GM23338 (cell line): ENCODE measurements around the gene AQP3. TPM values are rescaled to one million over a fixed set of nuclear protein-coding genes. Genes with fewer than 3 reads are reported as not detected.

Experiments used
- ATAC-seq: fragments of 200-7000 bp; cut with Tn5 transposase; 3 replicates; pipeline ENCODE4 v1.9.1; 2020
- DNase-seq: peaks from one replicate; pipeline ENCODE4 v3.0.0-alpha.2; 2015; ENCODE audit warnings: low spot score
- H2AFZ ChIP-seq: fragments of 200-600 bp; sonication (generic); 2 replicates; pipeline ENCODE4 v1.8.0; 2016; ENCODE audit warnings: antibody characterized with exemption, mild to moderate bottlenecking, moderate library complexity
- H3F3A ChIP-seq: fragments of 200-600 bp; sonication (generic); replicated peaks from 2 replicates; pipeline ENCODE4 v1.8.0; 2017; ENCODE audit warnings: antibody characterized with exemption, mixed run types, low read depth
- H3K27ac ChIP-seq: fragments of 200-600 bp; sonication (generic); 2 replicates; pipeline ENCODE4 v1.6.1; 2016; ENCODE audit warnings: low read depth
- H3K27me3 ChIP-seq: fragments of 200-600 bp; sonication (generic); 2 replicates; pipeline ENCODE4 v1.8.0; 2016; ENCODE audit warnings: mild to moderate bottlenecking, mixed run types, moderate library complexity; ENCODE audit not compliant: insufficient read depth
- H3K36me3 ChIP-seq: fragments of 200-600 bp; sonication (generic); 2 replicates; pipeline ENCODE4 v1.8.0; 2016; ENCODE audit warnings: mild to moderate bottlenecking; ENCODE audit not compliant: insufficient read depth
- H3K4me1 ChIP-seq: fragments of 200-600 bp; sonication (generic); 2 replicates; pipeline ENCODE4 v1.8.0; 2016; ENCODE audit warnings: mild to moderate bottlenecking, moderate library complexity; ENCODE audit not compliant: insufficient read depth
- H3K4me2 ChIP-seq: fragments of 200-600 bp; sonication (generic); 2 replicates; pipeline ENCODE4 v1.7.1; 2017; ENCODE audit warnings: mixed run types
- H3K4me3 ChIP-seq: fragments of 200-600 bp; sonication (generic); 2 replicates; pipeline ENCODE4 v1.6.1; 2016; ENCODE audit warnings: mixed run types
- H3K79me2 ChIP-seq: fragments of 200-600 bp; sonication (generic); replicated peaks from 2 replicates; pipeline ENCODE4 v1.8.0; 2017; ENCODE audit warnings: mild to moderate bottlenecking; ENCODE audit not compliant: insufficient read depth
- H3K9me2 ChIP-seq: fragments of 200-600 bp; sonication (generic); 2 replicates; pipeline ENCODE4 v1.8.0; 2017; ENCODE audit not compliant: insufficient read depth
- H4K20me1 ChIP-seq: fragments of 200-600 bp; sonication (generic); replicated peaks from 2 replicates; pipeline ENCODE4 v1.8.0; 2017; ENCODE audit warnings: mild to moderate bottlenecking; ENCODE audit not compliant: insufficient read depth
- H3K27ac Mint-ChIP-seq: 2 replicates; pipeline ENCODE4 v1.8.0; 2020; ENCODE audit warnings: inconsistent platforms, mild to moderate bottlenecking, moderate library complexity, mixed read lengths
- H3K27me3 Mint-ChIP-seq: 3 replicates; pipeline ENCODE4 v1.8.0; 2022; ENCODE audit warnings: low read depth, mild to moderate bottlenecking, moderate library complexity, mixed read lengths, inconsistent platforms; ENCODE audit not compliant: insufficient read depth, poor library complexity
- H3K36me3 Mint-ChIP-seq: 3 replicates; pipeline ENCODE4 v1.8.0; 2021; ENCODE audit warnings: low read depth, mild to moderate bottlenecking, inconsistent platforms, moderate library complexity, mixed read lengths
- H3K4me1 Mint-ChIP-seq: 3 replicates; pipeline ENCODE4 v1.8.0; 2020; ENCODE audit warnings: mild to moderate bottlenecking, inconsistent platforms, mixed read lengths
- H3K4me3 Mint-ChIP-seq: 3 replicates; pipeline ENCODE4 v1.8.0; 2021; ENCODE audit warnings: moderate library complexity, mild to moderate bottlenecking, inconsistent platforms, mixed read lengths
- H3K9me3 Mint-ChIP-seq: 3 replicates; pipeline ENCODE4 v1.8.0; 2020; ENCODE audit warnings: moderate library complexity, mild to moderate bottlenecking, inconsistent platforms, mixed read lengths
- CREB1 ChIP-seq: fragments of 250-450 bp; sonication (Bioruptor Pico); IDR thresholded peaks from 2 replicates; pipeline ENCODE4 v1.5.0; 2020; ENCODE audit warnings: low read depth, mild to moderate bottlenecking, moderate library complexity
- CTCF ChIP-seq, 2 experiments: fragments of 200-600 bp in 1 of 2; sonication (generic) in 1 of 2; conservative IDR thresholded peaks; 2 replicates each; pipeline versions ENCODE4 v1.5.1 to v1.6.1; 2016 to 2017; ENCODE audit warnings: antibody characterized with exemption in 2 of 2, low read depth in 2 of 2, mild to moderate bottlenecking in 2 of 2, moderate library complexity in 1 of 2
- ETS1 ChIP-seq: IDR thresholded peaks from 2 replicates; pipeline ENCODE4 v1.6.1; 2016; ENCODE audit warnings: antibody characterized with exemption
- EZH2 ChIP-seq: fragments of 200-600 bp; sonication (generic); IDR thresholded peaks from one replicate; pipeline ENCODE4 v1.8.0; 2017; ENCODE audit warnings: antibody characterized with exemption, mild to moderate bottlenecking, low read depth; ENCODE audit not compliant: unreplicated experiment
- EZH2phosphoT487 ChIP-seq: fragments of 200-600 bp; sonication (generic); IDR thresholded peaks from one replicate; pipeline ENCODE4 v1.8.1; 2018; ENCODE audit warnings: antibody characterized with exemption; ENCODE audit not compliant: unreplicated experiment
- JUNB ChIP-seq: IDR thresholded peaks from one replicate; pipeline ENCODE4 v1.6.1; 2016; ENCODE audit warnings: antibody characterized with exemption; ENCODE audit not compliant: unreplicated experiment
- NANOG ChIP-seq: IDR thresholded peaks from 2 replicates; pipeline ENCODE4 v1.6.1; 2016; ENCODE audit warnings: antibody characterized with exemption, borderline replicate concordance
- POLR2AphosphoS5 ChIP-seq: IDR thresholded peaks from 2 replicates; pipeline ENCODE4 v1.6.1; 2016; ENCODE audit warnings: antibody characterized with exemption, low read depth
- REST ChIP-seq: IDR thresholded peaks from one replicate; pipeline ENCODE4 v1.6.1; 2018; ENCODE audit warnings: antibody characterized with exemption; ENCODE audit not compliant: unreplicated experiment
- ZNF114 ChIP-seq: fragments of 250-450 bp; sonication (Bioruptor Pico); IDR thresholded peaks from 2 replicates; pipeline ENCODE4 v1.5.0; 2020; ENCODE audit warnings: mild to moderate bottlenecking, moderate library complexity
- ZNF331 ChIP-seq: fragments of 250-450 bp; sonication (Bioruptor Pico); IDR thresholded peaks from 2 replicates; pipeline ENCODE4 v1.5.0; 2020; ENCODE audit warnings: low read depth, mild to moderate bottlenecking, moderate library complexity
- ZNF462 ChIP-seq: fragments of 250-450 bp; sonication (Bioruptor Pico); IDR thresholded peaks from 2 replicates; pipeline ENCODE4 v1.5.0; 2020; ENCODE audit warnings: mild to moderate bottlenecking, moderate library complexity
- polyA plus RNA-seq: library from polyadenylated mRNA; unstranded; fragments of >200 nt; fragmentation: Nextera tagmentation; extraction: Ambion mirVana; gene quantifications from 2 replicates; pipeline ENCODE4 v1.2.1, GENCODE V29; 2016
- total RNA-seq: library from RNA; depleted of rRNA; stranded (reverse); fragments of >200 nt; shearing (Covaris generic); gene quantifications from 2 replicates; pipeline ENCODE4 v1.2.3, GENCODE V29; 2014

AQP3 gene
- total and polyA plus RNA-seq, 2 experiments from 2014 or later, result 1.4 to 3.5 TPM

GRCh38 chr9:33408087-33408486 lies 39.3 kb downstream of the AQP3 start (continued):
- no peak for TF ChIP-seq ZNF462 (CRISPR knock-in tag)
- no peak for TF ChIP-seq EZH2
- TF ChIP-seq ZNF331 (CRISPR knock-in tag), result no peak

GRCh38 chr9:33407061-33407460 lies 40.3 kb downstream of the AQP3 start:
- Mint-ChIP-seq H3K36me3 (no peaks in the 10 kb centered on the region; the same call in 2 of the 3 replicates), H3K4me3 (no peak overlapping the region), H3K27me3 (peaks cover 10% of the 10 kb centered on the region), H3K9me3 (no peaks in the 10 kb centered on the region; the same call in 2 of the 3 replicates), H3K4me1 (no peaks in the 10 kb centered on the region; the same call in 2 of the 3 replicates), H3K27ac (no peak overlapping the region)
- Histone ChIP-seq H3K27me3 (no peaks in the 10 kb centered on the region), H3K79me2 (no peaks in the 10 kb centered on the region), H3K9me2 (no peaks in the 10 kb centered on the region), H3K36me3 (no peaks in the 10 kb centered on the region), H4K20me1 (no peaks in the 10 kb centered on the region), H3K4me2 (no peak overlapping the region), H3K27ac (no peak overlapping the region), H3F3A (no peaks in the 10 kb centered on the region), H3K4me1 (no peaks in the 10 kb centered on the region), H2AFZ (no peak overlapping the region), H3K4me3 (no peak overlapping the region)
- no peak for ATAC-seq
- DNase-seq, result no peak
- TF ChIP-seq JUNB (no peak), EZH2phosphoT487 (no peak), POLR2AphosphoS5 (no peak), ZNF114 (no peak), ETS1 (no peak), EZH2 (no peak), CTCF (conservative IDR thresholded peaks at IDR 0.05; ENCODE audit: low read depth in 2 of 2) (no peak), REST (no peak), CREB1 (CRISPR knock-in tag) (no peak), NANOG (no peak)
